Activated T-cell treated with anti-CD3 and anti-CD28 coated beads, Interleukin-2, amount 50 U/mL, for 4 hours (primary cell): Measurements from ENCODE around the gene FCHSD1. TPM values are rescaled to one million over a fixed set of nuclear protein-coding genes. Genes with fewer than 3 reads are reported as not detected.
A peak's percentile ranks its signal among the peaks of the same experiment; 100 is the strongest.

ENCODE experiments used
- ATAC-seq, 2 donors: fragments of 200-7000 bp; cut with Tn5 transposase; one replicate each; pipeline ENCODE4 v1.10.0; 2021
- DNase-seq: peaks from one replicate; pipeline ENCODE4 v3.0.0-alpha.2; 2020
- H3K27me3 Mint-ChIP-seq: one replicate; pipeline ENCODE4 v1.8.0; 2021; ENCODE audit warnings: low read depth, mixed read lengths
- H3K36me3 Mint-ChIP-seq: one replicate; pipeline ENCODE4 v1.8.0; 2022; ENCODE audit warnings: mixed read lengths; ENCODE audit not compliant: insufficient read depth
- H3K4me1 Mint-ChIP-seq: one replicate; pipeline ENCODE4 v1.8.0; 2021; ENCODE audit warnings: low read depth, mixed read lengths
- H3K4me3 Mint-ChIP-seq: one replicate; pipeline ENCODE4 v1.8.0; 2021; ENCODE audit warnings: mild to moderate bottlenecking, moderate library complexity, mixed read lengths
- H3K9me3 Mint-ChIP-seq: one replicate; pipeline ENCODE4 v1.8.0; 2021; ENCODE audit warnings: mixed read lengths
- total RNA-seq, 3 donors: library from RNA; stranded (reverse); gene quantifications; one replicate each; pipeline ENCODE4 v1.2.1, GENCODE V29; 2021

FCHSD1 gene
- total RNA-seq, 3 donors from 2014 or later: 20.5 to 29.7 (median 22.1) TPM

DNA sequence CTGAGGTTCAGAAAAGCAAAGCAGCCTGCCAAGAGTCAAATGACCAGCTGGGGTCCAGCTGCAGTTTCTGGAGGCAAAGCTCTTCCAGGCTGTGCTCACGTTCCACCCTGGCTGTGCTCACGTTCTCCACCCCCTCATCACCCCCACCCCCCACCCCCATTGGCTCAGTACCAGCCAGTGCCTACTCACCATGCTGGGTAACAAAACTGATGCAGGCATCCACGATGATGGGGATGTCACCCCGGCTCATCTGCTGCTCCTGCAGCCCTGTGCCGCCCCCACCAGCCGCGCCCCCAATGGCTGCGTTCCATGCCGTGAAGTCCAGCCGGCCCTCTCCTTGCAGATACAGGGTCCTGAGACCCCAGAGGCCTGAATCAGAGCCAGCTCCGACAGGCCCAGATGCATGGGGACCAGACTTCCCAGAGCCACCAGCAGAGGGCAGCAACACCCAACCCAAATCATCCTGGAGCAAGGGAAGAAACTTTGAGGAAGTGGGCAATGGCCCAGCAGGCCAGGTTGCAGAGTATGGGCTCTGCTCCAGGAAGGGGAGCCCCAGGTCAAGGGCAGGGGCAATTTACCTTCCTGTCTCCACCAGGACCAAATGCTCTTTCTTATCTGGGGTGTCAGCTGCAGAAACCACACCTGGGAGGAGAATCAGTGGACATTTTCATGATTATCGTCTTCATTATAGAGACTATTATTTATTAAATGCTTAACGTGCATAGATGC, 13.7 kb upstream of the FCHSD1 start:
- Mint-ChIP-seq H3K36me3 (no peaks in the 10 kb centered on the region), H3K4me1 (peaks cover 3% of the 10 kb centered on the region), H3K9me3 (no peaks in the 10 kb centered on the region), H3K4me3 (no peak overlapping the region), H3K27me3 (no peaks in the 10 kb centered on the region)
- ATAC-seq (peak; percentile 93 to 95), DNase-seq (peak; percentile 72)

DNA sequence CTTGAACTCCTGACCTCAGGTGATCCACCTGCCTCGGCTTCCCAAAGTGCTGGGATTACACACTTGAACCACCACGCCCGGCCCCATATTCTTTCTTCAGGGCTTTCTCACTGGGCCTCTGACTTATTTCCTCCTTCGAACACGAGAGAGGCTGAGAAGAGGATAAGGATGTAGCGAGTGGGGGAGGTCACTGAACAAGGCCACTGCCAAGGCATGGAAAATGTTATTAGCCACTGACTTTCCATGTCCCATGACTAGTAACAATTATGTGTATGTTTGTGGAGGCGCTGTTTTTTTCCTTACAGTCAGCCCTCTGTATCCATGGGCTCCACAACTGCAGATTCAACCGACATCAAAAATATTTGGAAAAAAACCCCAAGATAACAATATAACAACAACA, 12.3 kb upstream of the FCHSD1 start:
- Mint-ChIP-seq H3K36me3 (no peaks in the 10 kb centered on the region), H3K4me1 (peaks cover 3% of the 10 kb centered on the region), H3K9me3 (no peaks in the 10 kb centered on the region), H3K4me3 (no peak overlapping the region), H3K27me3 (no peaks in the 10 kb centered on the region)
- ATAC-seq (no peak), DNase-seq (no peak)

DNA sequence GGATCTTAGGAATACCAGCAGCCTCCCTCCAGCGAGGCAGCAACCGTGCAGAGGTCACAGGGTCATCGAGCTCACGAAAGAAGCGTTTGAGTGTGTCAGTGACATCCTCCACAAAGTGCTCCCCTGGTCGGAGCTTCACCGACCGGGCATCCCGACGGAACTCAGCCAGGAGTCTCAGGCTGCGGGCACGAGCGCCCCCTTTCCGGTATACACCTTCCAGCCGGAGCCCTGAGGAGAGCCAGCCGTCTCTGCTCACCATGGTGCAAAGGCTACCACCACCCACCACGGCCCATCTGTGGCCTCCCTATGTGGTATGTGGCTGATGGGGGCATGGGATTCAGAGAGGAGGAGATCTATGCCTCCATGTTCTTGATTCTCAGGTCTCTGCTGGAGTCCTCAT, 10.8 kb upstream of the FCHSD1 start:
- no peak overlapping the region for H3K4me3 Mint-ChIP-seq
- no peaks in the 10 kb centered on the region for H3K36me3 Mint-ChIP-seq
- no peak for DNase-seq
- no peaks in the 10 kb centered on the region for H3K27me3 Mint-ChIP-seq
- H3K4me1 Mint-ChIP-seq: peaks cover 3% of the 10 kb centered on the region
- ATAC-seq: no peak
- H3K9me3 Mint-ChIP-seq: no peaks in the 10 kb centered on the region

GRCh38 chr5:141657937-141658545, 6.8 kb upstream of the FCHSD1 start:
- H3K9me3 Mint-ChIP-seq: no peaks in the 10 kb centered on the region
- no peak overlapping the region for H3K4me3 Mint-ChIP-seq
- H3K4me1 Mint-ChIP-seq: no peaks in the 10 kb centered on the region
- no peaks in the 10 kb centered on the region for H3K27me3 Mint-ChIP-seq
- DNase-seq (no peak), ATAC-seq (peak in 1 of 2 donors; percentile 58)
- no peaks in the 10 kb centered on the region for H3K36me3 Mint-ChIP-seq

- ATAC-seq (no peak), DNase-seq (no peak)
- Mint-ChIP-seq H3K4me1 (peaks cover 4% of the 10 kb centered on the region), H3K27me3 (no peaks in the 10 kb centered on the region), H3K4me3 (no peak overlapping the region), H3K9me3 (no peaks in the 10 kb centered on the region), H3K36me3 (no peaks in the 10 kb centered on the region)
Measured at GRCh38 chr5:141657404-141657803, 6.2 kb upstream of the FCHSD1 start.

DNA sequence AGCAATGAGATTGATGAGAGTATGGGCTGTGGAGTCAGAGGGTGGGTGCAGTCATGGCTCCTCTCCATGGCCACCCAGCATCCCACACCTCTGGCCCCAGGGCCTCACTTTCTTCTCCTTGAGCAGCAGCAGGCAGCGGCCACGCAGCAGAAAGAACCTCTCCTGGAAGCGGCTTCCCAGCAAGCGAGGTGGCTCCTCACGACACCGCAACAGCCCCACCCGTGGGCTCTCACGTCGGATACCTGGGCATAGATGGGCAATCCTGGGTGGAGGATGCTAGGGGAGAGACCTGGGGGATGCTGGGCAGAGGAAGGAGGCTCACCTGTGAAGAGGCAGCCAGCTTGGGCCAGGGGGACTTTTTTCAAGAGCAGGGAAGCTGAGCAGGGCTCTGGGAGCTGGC, 5.2 kb upstream of the FCHSD1 start:
- no peaks in the 10 kb centered on the region for H3K9me3 Mint-ChIP-seq
- peaks cover 13% of the 10 kb centered on the region for H3K4me1 Mint-ChIP-seq
- H3K4me3 Mint-ChIP-seq: no peak overlapping the region
- ATAC-seq: no peak
- no peaks in the 10 kb centered on the region for H3K36me3 Mint-ChIP-seq
- no peak for DNase-seq
- no peaks in the 10 kb centered on the region for H3K27me3 Mint-ChIP-seq

GRCh38 chr5:141655020-141655419, 3.8 kb upstream of the FCHSD1 start:
- H3K9me3 Mint-ChIP-seq: no peaks in the 10 kb centered on the region

GRCh38 chr5:141654298-141654697, 3.1 kb upstream of the FCHSD1 start:
- DNase-seq (no peak), ATAC-seq (no peak)
- no peaks in the 10 kb centered on the region for H3K9me3 Mint-ChIP-seq
- H3K4me3 Mint-ChIP-seq: no peak overlapping the region
- no peaks in the 10 kb centered on the region for H3K27me3 Mint-ChIP-seq
- H3K36me3 Mint-ChIP-seq: no peaks in the 10 kb centered on the region
- peaks cover 30% of the 10 kb centered on the region for H3K4me1 Mint-ChIP-seq

More at GRCh38 chr5:141655020-141655419, 3.8 kb upstream of the FCHSD1 start:
- Mint-ChIP-seq H3K27me3 (no peaks in the 10 kb centered on the region), H3K4me3 (no peak overlapping the region), H3K36me3 (no peaks in the 10 kb centered on the region), H3K4me1 (peaks cover 23% of the 10 kb centered on the region)
- ATAC-seq (no peak), DNase-seq (no peak)

DNA sequence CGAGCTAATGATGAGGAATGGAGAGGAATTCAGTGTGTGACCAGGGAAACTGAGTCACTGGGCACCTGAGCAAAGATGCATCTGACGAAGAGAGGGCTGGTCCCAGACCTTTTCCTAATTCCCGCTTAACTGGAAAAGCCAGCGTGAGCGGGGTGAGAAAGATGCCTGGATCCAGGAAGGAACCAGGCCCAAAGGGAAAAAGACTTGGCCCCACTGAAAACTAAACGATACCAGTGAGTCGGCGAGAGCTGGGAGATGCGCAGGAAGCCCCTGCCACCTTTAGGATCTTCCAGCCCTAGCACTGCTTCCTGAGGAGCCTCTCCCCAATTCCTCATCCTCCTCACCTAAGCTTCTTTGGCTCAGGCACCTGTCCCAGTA, 499 bp upstream of the FCHSD1 start:
- no peak for ATAC-seq
- Mint-ChIP-seq H3K9me3 (no peaks in the 10 kb centered on the region), H3K36me3 (peaks cover 2% of the 10 kb centered on the region), H3K4me1 (peaks cover 33% of the 10 kb centered on the region), H3K27me3 (no peaks in the 10 kb centered on the region), H3K4me3 (peak overlapping the region; percentile 93)
- DNase-seq: no peak

DNA sequence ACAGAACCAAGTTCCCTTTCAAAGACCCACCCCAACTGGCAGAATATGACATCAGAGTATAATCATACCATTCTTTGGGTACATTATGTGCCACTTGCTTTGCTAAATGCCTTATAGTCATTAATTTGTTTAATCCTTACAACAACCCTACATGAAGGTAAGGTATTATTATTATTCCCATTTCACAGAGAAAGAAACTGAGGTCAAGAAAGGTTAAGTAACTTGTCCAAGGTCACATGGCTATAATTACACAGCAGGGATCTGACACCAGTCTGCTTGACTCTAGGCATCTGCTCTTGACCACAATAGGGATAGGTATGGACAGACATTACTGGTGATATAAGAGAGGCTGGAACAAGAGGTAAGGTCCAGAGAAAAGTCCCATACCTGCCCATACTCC, 1.2 kb downstream of the FCHSD1 start:
- no peaks in the 10 kb centered on the region for H3K27me3 Mint-ChIP-seq
- ATAC-seq: no peak
- H3K4me1 Mint-ChIP-seq: peaks cover 35% of the 10 kb centered on the region
- peak overlapping the region; percentile 62 for H3K4me3 Mint-ChIP-seq
- no peaks in the 10 kb centered on the region for H3K9me3 Mint-ChIP-seq
- H3K36me3 Mint-ChIP-seq: peaks cover 15% of the 10 kb centered on the region
- no peak for DNase-seq

- H3K36me3 Mint-ChIP-seq: peaks cover 20% of the 10 kb centered on the region
- ATAC-seq (no peak), DNase-seq (no peak)
- H3K4me3 Mint-ChIP-seq: peak overlapping the region; percentile 62
- H3K27me3 Mint-ChIP-seq: no peaks in the 10 kb centered on the region
- no peaks in the 10 kb centered on the region for H3K9me3 Mint-ChIP-seq
- peaks cover 36% of the 10 kb centered on the region for H3K4me1 Mint-ChIP-seq
Measured at GRCh38 chr5:141649056-141649688, 2.0 kb downstream of the FCHSD1 start.

DNA sequence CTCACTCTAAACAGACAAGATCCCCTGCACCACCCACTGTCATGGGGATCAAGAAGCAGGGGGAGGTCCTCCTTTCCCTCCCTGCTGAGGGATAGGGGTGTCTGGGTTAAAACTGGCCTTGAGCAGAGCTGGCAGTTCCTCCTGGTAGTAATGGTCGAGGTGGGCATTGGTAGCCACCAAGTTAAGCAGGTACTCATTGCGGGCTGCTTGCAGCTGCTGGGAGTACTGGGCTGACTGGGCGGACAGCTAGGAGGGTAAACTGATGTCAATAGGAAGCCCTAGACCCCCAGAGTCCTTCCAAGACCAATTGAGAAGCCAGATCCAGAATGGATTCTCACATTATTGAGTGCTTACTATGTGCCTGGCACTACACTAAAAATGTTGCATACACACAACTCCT, 3.4 kb downstream of the FCHSD1 start:
- peaks cover 36% of the 10 kb centered on the region for H3K4me1 Mint-ChIP-seq
- H3K4me3 Mint-ChIP-seq: no peak overlapping the region
- H3K27me3 Mint-ChIP-seq: no peaks in the 10 kb centered on the region
- ATAC-seq (no peak), DNase-seq (no peak)
- H3K36me3 Mint-ChIP-seq: peaks cover 20% of the 10 kb centered on the region
- no peaks in the 10 kb centered on the region for H3K9me3 Mint-ChIP-seq

DNA sequence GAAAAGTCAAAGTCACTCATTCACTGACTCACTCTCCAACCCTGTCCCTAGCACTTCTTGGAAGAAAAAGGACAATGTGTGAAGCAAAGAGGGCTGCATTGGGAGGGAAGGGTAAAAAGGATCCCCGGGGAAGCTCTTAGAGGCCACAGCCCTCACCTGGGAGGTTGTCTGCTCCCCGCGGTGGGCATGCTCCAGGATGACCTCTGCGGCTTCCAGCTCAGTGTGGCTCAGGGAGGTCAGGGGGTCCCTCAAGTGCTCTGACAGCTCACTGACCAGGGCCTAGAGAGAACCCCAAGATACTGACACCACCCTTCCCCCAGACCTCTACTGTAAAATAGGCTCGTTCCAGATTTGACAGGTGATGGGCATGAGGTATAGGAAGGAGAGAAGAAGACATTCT, 4.0 kb downstream of the FCHSD1 start:
- DNase-seq (no peak), ATAC-seq (no peak)
- Mint-ChIP-seq H3K9me3 (no peaks in the 10 kb centered on the region), H3K4me1 (peaks cover 30% of the 10 kb centered on the region), H3K27me3 (no peaks in the 10 kb centered on the region), H3K4me3 (no peak overlapping the region), H3K36me3 (peaks cover 20% of the 10 kb centered on the region)

- Mint-ChIP-seq H3K4me3 (no peak overlapping the region), H3K9me3 (no peaks in the 10 kb centered on the region), H3K27me3 (no peaks in the 10 kb centered on the region), H3K36me3 (peaks cover 21% of the 10 kb centered on the region), H3K4me1 (peaks cover 31% of the 10 kb centered on the region)
- DNase-seq (no peak), ATAC-seq (no peak)
Measured at GRCh38 chr5:141646026-141646425, 5.2 kb downstream of the FCHSD1 start.
